Measurements from ENCODE around the gene ZNF317.

- TF ChIP-seq POLR2A (IDR thresholded peaks at IDR 0.05; ENCODE audit: low read length): no peak
- TF ChIP-seq GATA1 (IDR thresholded peaks at IDR 0.05; ENCODE audit: low read depth, low read length): no peak
Measured at GRCh38 chr19:9187191-9187590, 47.0 kb downstream of the ZNF317 start.

Data from erythroblast (primary cell).